ENCODE measurements around the gene ERCC4. TPM values are rescaled to one million over a fixed set of nuclear protein-coding genes. Genes with fewer than 3 reads are reported as not detected.

The ERCC4 gene
- total RNA-seq, 1 donor = 5.9 TPM

DNA sequence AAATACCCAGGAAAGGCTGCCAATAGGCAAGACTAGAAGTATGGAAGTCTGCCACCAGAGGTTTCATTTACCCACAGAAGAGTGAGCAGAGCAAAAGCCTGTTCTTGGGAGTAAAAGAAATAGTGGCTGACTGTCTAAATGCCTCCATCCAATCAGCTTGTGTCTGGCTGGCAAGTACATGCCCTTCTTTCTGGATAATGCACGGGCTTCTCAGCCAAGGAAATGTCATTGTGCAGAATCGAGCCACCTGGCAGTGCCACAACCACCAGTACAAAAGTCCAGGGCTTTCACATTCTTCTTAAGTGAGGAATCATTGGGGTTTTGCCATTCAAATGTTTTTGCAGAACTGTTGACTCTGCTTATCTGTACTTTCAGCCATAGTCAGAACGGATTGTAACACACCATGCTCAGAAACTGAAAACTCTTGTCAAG is 10.1 kb upstream of the ERCC4 start:
- no peak for DNase-seq (ENCODE audit: low read depth in 2 of 3, low spot score in 2 of 3)

DNA sequence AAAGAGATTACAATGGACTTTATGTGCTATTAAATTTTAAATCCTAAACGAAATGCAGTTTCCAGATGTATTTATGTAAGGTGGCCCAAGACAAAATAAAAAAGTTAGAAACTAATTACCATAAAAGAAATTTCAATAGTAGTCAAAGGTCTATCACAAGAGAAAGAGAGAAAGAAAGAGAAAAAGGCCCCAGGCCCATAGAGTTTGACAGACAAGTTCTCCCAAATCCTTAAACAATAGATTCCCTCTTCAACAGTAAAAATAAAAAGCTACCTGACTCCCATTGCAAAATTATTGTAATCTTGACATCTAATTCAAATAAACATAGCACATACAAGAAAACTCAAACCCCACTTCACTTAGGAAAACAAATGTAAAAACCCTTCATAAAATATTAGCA is 8.6 kb upstream of the ERCC4 start:
- DNase-seq (ENCODE audit: low read depth in 2 of 3, low spot score in 2 of 3) = no peak

DNA sequence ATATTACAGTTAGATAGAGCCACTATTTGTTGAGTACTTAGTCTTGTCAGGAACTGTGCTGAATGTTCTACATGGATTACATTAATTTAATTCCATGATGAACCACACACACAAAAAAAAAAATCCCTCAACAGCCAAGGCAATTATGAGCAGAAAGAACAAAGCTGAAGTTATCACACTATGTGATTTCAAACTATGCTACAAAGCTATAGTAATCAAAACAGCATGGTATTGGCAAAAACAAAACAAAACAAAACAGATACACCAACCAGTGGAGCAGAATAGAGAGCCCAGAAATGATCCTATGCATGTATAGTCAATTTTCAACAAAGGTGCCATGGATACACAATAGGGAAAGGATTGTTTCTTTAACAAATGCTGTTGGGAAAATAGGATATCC is 8.1 kb upstream of the ERCC4 start:
- DNase-seq (ENCODE audit: low read depth in 2 of 3, low spot score in 2 of 3) = no peak

DNA sequence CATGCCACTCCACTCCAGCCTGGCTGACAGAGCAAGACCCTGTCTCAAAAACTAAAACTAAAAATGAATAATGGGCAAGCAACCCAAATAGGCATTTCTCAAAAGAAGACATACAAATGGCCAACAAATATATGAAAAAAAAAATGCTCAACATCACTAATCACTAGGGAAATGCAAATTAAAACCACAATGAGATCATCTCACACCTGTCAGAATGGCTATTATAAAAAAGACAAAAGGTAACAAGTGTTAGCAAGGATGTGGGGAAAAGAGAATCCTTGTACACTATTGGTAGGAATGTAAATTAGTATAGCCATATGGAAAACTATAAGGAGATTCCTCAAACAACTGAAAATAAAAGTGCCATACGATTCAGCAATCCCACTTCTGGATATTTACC is 7.1 kb upstream of the ERCC4 start:
- DNase-seq (ENCODE audit: low read depth in 2 of 3, low spot score in 2 of 3) = no peak

DNA sequence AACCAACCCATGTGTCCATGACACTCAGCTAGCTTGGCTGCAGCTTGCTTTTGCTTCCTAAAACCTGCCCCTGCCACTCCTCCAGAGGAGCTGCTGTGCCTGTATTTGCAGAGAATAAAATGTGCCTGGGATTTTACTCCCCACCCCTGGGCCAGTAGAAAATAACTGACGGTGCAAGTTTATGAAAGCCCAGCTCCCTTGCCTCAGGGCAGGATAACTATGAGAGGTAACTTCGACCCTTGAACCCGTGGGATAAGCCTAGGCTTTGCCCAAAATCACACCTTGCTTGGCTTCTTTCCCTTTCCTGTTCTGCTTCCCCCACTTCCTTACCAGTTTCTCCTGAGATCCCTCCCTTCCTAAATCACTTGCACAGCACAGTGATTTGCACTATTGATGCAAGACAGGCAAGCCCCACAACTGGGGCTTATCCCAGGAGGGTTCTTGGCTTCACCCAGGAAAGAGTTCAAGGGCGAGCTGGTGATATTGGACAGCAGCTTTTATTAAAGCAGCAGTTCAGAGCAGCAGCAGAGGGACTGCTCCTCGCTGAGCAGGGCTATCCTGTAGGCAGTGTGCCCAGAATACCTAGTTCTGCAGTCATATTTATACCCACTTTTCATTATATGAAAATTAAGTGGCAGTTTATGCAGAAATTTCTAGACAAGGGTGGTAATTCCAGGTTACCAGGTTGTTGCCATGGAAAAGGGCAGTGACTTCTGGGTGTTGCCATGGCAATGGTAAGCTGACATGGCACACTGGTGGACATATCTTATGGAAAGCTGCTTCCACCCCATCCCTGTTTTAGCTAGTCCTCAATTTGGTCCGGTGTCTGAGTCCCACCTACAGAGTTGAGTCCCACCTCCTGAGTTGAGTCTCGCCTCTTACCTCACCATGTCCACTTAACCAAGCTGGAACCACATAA is 6.3 kb upstream of the ERCC4 start:
- no peak for DNase-seq (ENCODE audit: low read depth in 2 of 3, low spot score in 2 of 3)

DNA sequence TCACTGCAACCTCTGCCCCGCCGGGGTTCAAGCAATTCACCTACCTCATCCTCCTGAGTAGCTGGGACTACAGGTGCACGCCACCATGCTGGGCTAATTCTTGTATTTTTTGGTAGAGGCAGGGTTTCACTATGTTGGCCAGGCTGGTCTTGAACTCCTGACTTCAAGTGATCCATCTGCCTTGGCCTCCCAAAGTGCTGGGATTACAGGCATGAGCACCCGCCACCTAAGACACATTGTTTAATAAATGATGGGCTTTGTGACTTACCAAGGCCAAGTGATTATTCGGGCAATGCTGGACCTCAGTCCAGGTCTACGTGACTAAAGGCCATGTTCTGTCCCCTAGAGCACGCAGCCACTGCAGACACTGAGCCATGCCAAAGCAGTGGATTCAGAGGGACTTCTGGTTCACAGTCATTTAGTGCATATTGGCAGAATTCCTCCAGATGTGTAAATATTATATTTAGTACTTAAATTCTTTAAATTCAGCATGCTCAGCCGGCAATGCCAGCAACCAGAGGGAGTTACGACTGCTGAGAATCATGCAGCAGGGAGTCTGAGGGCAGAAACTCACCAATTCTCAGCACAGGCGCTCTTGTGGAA is 4.8 kb upstream of the ERCC4 start:
- DNase-seq (ENCODE audit: low read depth in 2 of 3, low spot score in 2 of 3) = no peak

DNA sequence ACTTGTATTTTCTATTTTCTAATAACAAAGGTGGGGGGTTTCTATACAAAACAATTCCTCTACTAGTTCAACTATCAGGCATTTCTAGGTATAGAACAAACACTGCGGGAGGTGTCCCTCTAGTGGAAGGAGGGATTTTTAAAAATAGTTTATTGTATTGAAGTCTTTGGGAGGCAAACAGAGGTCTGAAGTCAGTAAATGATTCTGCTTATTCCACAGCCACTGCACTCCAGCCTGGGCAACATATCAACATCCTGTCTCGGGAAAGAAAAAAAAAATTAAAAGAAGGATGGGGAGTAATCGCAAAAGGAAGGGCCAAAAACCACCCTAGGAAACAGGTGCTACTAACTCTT is 648 bp upstream of the ERCC4 start:
- DNase-seq (ENCODE audit: low read depth in 2 of 3, low spot score in 2 of 3) = peak in 1 of 3 donors; percentile 70

DNA sequence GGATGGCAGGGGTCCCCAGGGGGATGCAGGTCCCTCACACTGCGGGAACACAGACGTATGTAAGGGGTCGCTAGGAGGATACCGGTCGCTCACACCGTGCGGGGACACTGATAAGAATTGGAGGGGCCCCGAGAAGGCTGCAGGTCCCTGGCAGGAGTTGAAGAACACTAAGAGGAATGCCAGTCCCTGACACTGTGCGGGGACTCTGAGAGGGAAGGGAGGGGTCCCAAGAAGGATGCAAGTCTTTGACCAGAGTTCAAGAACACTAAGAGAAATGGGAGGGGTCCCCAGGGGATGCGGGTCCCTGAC is 510 bp downstream of the ERCC4 start:
- no peak for DNase-seq (ENCODE audit: low read depth in 2 of 3, low spot score in 2 of 3)

DNA sequence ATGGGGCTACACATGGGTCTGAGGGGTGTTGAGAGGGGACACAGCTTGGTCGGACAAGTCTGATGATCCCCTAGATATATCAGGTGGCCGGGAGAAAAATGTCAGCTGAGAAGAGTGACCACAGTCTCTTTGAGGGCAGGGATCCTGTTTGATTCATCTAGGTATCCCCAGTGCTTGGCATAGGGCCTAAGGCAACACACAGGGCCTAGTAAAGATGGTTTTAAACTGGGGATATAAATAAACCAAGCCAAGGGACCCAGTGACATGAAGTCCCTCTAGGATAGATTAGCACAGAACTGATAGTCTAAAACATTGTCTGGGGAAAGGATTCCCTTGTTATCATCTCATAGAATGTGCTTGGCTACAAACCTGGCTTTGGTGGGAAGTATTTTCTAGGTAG is 1.4 kb downstream of the ERCC4 start:
- no peak for DNase-seq (ENCODE audit: low read depth in 2 of 3, low spot score in 2 of 3)

DNA sequence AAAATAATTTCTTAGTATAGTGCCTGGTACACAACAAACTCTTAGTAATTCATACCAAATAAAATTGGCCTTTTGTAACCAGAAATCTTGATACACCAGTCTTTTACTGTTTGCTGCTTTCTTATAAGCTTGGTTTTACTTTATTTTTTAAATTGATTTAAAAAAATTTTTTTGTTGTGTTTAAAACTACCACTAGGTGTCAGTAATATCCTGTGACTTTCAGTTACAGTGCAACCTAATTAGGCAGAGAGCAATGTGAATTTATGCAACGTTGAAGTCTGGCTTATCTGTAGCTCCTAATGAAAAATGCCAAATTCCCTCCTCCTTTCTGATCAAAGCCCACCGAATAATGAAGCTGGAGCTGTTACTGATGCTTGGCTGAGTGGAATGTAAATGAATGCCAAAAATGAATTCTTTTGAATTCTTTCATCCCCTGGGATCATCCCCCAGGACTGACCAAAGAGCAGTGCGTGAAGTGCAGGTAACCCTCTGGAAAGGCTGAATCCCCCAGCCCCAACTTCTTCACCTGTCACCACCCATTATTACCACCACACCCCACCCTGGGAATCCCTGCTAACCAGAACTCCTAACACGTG is 3.8 kb downstream of the ERCC4 start:
- DNase-seq (ENCODE audit: low read depth in 2 of 3, low spot score in 2 of 3) = peak in 2 of 3 donors; percentile 39 to 69

DNA sequence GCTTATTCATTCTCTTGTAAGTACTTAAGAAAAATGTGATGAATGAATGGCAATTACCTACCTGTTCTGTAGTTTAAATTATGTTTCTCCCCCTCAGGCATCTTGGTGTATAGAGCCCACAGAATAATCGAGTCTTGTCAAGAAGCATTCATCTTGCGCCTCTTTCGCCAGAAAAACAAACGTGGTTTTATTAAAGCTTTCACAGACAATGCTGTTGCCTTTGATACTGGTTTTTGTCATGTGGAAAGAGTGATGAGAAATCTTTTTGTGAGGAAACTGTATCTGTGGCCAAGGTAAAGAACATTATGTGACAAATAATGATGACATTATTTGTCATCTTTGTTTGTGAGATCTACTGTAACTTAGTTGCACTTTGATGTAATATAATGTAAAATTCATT is 6.5 kb downstream of the ERCC4 start:
- no peak for DNase-seq (ENCODE audit: low read depth in 2 of 3, low spot score in 2 of 3)

DNA sequence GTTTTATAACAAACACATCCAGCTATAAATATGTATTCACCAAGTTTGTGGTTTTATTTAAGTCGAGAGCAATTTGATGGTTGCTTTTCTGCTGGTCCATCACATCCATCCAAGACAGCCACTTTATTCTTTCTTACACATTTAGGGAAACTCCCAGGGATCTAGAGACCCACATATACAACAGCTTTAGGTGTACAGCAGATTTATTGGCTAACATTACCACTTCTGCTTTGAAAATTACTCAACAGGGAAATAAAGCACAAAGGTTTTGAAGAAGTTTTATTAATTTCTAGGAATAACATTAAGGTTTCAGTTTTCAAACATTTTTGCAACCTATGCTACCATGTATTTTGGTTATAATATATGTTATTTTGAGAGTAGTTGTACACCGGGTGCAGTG is 6.9 kb downstream of the ERCC4 start:
- DNase-seq (ENCODE audit: low read depth in 2 of 3, low spot score in 2 of 3) = no peak

DNA sequence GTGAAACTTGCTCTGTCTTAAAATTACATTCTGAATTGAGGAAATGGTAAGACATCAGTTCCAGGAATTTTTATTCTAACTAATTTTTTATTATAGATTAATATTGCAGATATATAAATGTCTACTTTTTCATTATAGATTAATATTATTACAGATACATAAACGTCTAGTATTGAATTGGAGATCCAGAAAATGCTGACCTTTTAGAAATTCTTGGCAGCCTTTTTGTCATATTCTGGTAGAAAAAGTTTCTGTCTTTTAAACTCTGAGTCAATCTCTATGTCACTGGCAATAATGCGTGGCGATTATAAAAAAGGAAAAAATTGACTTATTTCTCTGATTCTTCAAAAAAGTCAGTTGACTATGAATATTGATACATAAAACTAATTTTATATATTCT is 8.7 kb downstream of the ERCC4 start:
- DNase-seq (ENCODE audit: low read depth in 2 of 3, low spot score in 2 of 3) = no peak

DNA sequence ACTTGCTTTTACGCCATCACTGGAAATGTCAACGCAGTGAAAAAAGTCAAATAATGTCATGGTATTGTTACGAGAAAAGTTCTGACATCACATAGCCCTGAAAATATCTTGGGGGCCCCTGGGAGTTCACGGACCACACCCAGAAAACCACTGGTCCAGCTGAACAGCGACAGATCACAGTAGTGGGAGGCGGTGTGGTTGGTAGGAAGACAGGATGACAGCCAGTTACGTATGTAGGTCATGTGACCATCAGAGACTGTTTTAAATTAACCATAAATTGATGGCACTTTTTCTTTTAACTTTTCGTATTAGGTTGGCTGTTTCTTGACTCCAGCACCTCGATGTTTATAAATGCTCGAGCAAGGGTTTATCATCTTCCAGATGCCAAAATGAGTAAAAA is 11.9 kb downstream of the ERCC4 start:
- no peak for DNase-seq (ENCODE audit: low read depth in 2 of 3, low spot score in 2 of 3)

DNA sequence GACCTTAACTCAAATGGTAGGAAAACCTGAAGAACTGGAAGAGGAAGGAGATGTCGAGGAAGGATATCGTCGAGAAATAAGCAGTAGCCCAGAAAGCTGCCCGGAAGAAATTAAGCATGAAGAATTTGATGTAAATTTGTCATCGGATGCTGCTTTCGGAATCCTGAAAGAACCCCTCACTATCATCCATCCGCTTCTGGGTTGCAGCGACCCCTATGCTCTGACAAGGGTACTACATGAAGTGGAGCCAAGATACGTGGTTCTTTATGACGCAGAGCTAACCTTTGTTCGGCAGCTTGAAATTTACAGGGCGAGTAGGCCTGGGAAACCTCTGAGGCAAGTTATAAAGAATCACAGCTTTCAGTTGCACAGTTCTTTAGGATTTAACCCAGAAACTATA is 15.5 kb downstream of the ERCC4 start:
- peak in 1 of 3 donors; percentile 25 for DNase-seq (ENCODE audit: low read depth in 2 of 3, low spot score in 2 of 3)

DNA sequence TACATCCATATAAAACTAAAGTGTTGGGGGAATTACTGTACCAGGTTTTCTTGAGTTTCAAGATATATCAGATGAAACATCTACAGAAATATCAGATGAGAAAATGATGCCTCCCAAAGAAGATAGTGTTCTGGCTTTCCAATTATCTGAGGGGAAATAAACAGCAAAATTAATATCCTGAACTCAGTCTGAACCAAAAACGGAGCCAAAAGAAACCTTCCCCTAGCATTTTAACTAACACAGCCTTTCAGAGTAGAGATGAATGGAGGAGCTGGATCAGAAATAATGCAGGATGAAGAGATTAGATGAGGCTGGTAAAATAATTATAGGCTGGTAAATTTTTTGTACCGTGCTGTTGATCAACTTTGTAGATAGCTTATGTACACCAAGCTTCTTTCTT is 16.2 kb downstream of the ERCC4 start:
- DNase-seq (ENCODE audit: low read depth in 2 of 3, low spot score in 2 of 3) = no peak

DNA sequence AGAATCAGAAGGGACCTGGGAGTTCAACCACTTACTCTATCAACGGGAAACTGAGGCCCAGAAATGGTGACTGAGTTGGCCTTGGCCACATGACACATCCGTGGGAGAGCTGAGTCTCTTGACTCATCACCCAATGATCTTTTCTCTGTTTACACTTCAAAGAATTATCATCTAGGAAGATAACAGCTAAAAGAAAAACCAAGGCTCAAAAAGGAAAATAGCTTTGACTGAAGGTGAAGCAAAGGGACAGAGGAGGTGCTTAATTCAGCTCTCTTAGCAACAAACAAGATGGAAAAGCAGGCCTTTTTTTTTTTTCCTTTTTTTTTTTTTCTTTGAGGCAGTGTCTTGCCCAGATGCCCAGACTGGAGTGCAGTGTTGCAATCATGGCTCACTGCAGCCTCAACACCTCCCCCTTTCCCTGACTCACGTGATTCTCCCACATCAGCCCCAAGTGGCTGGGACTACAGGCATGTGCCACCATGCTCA is 16.7 kb downstream of the ERCC4 start:
- DNase-seq (ENCODE audit: low read depth in 2 of 3, low spot score in 2 of 3) = no peak

DNA sequence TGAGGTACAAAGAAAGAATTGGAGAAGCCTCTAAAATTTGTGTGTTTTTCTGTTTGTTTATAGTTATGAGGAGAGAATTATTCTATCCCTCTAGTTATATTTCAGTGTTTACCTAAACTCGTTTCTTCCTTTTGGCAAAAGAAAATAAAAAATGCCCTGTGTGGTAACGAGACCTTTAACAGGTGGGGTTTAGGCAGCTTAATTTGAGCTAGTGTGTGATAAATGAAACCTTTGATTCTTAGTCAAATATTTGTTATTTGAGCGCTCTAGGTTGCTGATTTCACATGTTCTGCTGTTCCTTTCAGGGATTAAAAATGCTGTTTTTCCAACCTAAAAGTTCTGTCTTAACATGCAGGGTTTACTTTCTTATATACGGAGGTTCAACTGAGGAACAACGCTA is 17.5 kb downstream of the ERCC4 start:
- DNase-seq (ENCODE audit: low read depth in 2 of 3, low spot score in 2 of 3) = no peak

DNA sequence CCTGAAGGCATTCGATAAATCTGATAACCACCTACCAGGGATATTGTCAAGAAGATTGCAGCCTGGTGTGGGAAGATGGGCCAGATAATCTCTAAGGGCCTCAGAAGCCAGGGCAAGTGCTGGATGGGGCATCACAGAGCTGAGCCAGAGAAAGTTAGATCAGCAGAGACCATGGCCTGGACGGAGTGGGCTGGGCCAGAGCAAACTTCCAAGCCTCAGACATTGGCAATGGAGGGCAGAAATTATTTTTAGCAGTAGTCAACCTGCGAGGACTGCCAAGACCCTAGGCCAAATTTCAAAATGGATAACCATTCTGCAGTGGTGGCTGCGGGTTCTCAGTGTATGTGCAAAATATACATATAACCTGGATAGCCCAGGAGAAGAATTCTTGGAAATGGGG is 18.5 kb downstream of the ERCC4 start:
- DNase-seq (ENCODE audit: low read depth in 2 of 3, low spot score in 2 of 3) = no peak

DNA sequence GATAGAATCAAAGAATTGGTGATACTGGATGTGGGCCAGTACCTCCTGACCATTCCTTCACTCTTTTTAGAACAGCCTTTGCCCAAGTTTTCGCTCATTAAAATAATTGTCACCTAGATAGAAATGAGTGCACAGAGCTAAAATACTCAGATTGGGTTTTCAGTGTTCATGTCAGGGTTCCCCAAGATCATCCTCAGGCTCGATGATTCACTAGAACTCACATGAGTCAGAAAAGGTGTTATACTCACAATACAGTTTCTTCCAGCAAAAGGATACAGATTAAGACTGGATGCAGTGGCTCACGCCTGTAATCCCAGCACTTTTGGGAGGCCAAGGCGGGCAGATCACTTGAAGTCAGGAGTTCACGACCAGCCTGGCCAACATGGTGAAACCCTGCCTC is 19.9 kb downstream of the ERCC4 start:
- no peak for DNase-seq (ENCODE audit: low read depth in 2 of 3, low spot score in 2 of 3)

DNA sequence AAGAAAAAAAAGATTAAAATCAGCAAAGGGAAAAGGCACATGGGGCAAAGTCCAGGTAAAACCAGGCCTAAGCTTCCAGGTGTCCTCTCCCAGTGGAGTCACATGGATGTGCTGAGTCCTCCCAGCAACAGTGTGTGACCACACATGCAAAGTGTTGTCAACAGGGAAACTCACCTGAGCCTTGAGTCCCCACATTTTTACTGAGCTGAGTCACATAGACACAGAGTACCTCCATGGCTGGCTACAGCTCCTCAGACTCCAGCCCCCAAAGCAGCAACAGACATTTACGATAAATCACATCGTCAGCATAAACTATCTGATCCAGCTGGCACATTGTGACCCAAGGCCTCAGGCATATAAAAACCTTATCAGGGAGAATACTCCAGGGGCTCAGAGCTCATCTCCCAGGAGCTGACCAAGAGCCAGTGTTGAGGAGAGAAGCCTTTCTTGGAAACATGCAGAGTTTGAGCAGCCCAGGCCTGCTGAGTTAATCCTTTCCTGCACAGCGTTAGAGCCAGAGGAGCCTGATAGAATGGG is 20.5 kb downstream of the ERCC4 start:
- no peak for DNase-seq (ENCODE audit: low read depth in 2 of 3, low spot score in 2 of 3)

DNA sequence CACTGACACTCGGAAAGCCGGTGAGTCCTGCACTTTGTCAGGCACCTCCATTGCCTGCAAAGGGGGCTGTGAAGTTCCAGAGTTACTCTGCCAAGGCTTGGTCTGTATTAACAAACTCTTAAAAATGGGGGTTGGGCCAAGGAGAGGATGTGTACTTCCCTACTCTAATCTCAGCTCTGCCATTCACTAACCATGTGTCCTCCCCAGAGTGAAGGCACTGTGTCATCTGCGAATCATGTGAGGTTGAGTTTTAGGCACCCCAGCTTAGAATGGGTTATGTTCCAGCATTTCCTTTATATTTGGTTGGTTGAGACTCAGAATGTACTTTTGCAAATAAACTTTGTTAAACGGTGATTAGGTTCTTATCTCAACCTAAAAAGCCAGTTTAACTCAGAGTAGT is 24.9 kb downstream of the ERCC4 start:
- DNase-seq (ENCODE audit: low read depth in 2 of 3, low spot score in 2 of 3) = no peak

All from hematopoietic multipotent progenitor cell (in vitro differentiated cells).